GM12865 (cell line): ENCODE measurements around the gene PCBP3.
"Not testable (repeated sequence)": the region's sequence is repeated elsewhere in the genome, so short reads cannot be mapped to it uniquely, and the experiment has no call there.

ENCODE experiments used
- DNase-seq: peaks from one replicate; pipeline ENCODE4 v3.0.0; 2010; ENCODE audit warnings: low read depth
- H3K4me3 ChIP-seq: 2 replicates; pipeline ENCODE4 v1.5.1; 2011; ENCODE audit warnings: mild to moderate bottlenecking, low read depth, low read length, control low read depth
- TF ChIP-seq, protein P1 (sequence below): IDR thresholded peaks from 2 replicates; pipeline ENCODE4 v1.5.1; 2011; ENCODE audit warnings: low read length, control low read depth, low read depth, inconsistent platforms; ENCODE audit not compliant: insufficient read depth; ENCODE audit errors: missing control alignments

Gene PCBP3

DNA sequence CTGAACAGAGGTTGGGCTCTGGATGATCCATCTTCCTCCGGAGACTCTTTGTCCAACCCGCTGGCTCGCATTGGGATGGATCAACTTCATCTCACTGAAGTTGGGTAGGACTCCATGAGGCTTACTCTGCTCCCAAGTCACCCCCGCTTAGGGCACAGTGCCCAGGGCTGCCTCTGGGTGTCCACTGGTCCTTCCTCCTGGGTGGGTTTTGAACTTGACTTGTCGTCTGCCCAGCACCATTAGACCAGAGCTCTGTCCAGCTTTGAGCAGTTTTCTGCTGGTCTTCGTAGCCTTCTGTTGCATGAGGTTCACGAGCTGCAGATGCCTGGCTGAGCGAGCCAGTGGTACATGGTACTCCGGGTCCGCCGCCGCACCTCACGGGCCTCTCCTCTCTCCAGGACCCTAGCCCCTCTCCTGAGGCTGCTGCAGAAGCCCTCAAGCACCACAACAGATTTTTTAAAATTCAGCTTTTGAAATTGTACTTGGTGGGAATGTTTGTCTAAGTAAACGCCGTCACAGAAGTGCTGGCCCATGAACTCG lies 304.3 kb downstream of the PCBP3 start:
- DNase-seq, result no peak
- TF ChIP-seq, protein P1, sequence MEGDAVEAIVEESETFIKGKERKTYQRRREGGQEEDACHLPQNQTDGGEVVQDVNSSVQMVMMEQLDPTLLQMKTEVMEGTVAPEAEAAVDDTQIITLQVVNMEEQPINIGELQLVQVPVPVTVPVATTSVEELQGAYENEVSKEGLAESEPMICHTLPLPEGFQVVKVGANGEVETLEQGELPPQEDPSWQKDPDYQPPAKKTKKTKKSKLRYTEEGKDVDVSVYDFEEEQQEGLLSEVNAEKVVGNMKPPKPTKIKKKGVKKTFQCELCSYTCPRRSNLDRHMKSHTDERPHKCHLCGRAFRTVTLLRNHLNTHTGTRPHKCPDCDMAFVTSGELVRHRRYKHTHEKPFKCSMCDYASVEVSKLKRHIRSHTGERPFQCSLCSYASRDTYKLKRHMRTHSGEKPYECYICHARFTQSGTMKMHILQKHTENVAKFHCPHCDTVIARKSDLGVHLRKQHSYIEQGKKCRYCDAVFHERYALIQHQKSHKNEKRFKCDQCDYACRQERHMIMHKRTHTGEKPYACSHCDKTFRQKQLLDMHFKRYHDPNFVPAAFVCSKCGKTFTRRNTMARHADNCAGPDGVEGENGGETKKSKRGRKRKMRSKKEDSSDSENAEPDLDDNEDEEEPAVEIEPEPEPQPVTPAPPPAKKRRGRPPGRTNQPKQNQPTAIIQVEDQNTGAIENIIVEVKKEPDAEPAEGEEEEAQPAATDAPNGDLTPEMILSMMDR, result no peak
- H3K4me3 ChIP-seq, result no peak overlapping the region

DNA sequence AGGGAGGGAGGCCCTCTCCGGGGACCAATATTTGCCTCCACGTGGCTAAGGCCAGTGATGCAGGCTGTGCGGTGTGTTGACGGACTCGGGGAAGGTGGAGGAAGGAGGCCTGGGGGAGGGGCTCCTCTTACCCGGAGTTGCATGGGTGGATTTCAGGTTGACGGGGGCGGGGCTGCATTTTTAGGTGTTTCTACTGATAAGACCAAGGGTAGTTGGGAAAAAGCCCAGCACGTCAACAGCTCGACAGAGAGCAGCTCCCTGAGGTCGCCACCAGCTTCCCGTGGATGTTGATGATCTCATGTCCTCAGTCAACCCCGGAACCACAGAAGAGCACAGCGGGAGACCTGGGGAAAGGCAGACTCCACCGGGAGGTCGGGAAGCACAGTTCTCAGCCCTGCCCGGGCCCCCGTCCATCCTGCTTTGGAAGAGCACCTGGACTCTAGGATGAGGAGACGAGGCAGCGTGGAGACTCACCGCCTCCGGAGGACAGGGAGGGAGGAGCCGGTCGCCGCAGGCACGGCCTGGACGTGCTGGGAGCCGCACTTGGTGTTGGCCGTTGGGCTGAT lies 305.1 kb downstream of the PCBP3 start:
- DNase-seq, result no peak
- TF ChIP-seq, protein P1, result no peak
- H3K4me3 ChIP-seq, result no peak overlapping the region

DNA sequence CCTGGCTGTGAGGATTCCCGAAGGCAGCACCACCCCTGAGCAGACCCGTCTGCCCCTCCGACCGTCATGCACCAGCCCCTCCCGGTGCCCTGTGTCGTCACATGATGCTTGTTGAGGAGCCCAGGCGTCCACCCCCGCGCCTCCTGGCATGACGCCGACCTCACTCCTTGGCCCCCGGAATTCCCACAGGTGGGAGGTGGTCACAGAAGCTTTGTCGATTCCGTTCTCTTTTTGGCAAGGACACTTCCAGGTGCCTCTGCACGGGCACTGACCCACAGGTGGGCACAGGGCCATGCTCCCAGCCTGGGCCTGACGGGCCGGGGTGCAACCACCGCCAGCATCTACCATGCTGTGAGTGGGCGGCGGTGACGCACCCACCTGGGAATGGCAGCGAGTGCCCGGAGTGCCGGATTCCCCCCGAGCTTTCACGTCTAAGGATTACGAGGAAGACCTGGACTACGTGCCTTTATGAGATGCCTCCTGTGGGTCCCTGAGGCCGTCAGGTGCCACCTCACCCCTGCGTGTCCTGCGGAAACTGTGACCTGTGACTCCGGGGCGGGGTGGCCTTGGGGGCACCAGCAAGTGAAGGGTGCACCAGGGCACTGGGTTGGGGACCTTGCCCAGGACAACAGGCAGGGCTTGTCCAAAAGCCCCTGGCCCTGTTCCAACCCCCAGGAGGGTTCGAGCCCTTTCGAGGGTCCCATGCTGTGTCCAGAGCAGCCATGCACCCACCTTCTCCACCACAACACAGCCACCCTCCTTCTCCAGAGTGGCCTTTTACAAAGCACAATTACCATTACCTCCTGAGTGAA lies 306.6 kb downstream of the PCBP3 start:
- DNase-seq, result no peak
- H3K4me3 ChIP-seq, result no peak overlapping the region
- TF ChIP-seq, protein P1, result no peak

DNA sequence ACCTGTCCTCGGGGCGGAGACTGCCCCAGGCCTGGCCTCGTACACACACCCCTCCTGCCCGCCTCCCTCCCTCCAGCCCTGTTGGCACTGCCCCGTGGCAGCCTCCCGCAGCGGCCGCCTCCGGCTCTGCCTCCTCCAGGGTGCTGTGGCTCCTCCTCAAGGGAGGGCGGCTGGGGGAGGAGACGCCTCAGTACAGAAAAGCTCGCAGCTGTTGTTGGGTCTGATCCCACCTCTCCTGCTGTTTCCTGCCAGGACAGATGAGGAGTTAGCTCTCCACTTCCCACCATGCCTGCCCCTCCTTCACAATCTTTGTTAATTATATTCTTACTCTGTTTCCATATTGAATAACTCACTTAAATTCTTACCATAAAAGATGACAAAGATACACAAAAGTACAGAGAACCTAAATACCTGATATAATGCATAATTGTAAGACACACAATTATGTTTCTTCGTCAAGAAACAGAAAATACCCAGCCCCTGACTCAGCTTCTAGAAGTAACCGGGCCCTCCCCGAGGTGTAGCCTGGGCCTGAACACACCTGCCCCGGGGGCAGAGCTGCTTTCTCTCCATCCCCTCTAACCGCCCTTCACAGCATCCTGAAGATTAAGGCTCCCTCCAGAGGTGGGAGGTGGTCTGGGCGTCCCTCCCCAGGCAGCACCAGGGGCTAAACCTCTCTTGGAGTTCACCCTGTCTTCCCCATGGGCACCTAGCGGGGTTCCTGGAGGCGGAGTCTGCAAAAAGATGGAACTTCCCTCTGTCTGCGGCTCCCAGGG lies 307.4 kb downstream of the PCBP3 start:
- TF ChIP-seq, protein P1, result no peak
- no peak for DNase-seq
- no peak overlapping the region for H3K4me3 ChIP-seq

DNA sequence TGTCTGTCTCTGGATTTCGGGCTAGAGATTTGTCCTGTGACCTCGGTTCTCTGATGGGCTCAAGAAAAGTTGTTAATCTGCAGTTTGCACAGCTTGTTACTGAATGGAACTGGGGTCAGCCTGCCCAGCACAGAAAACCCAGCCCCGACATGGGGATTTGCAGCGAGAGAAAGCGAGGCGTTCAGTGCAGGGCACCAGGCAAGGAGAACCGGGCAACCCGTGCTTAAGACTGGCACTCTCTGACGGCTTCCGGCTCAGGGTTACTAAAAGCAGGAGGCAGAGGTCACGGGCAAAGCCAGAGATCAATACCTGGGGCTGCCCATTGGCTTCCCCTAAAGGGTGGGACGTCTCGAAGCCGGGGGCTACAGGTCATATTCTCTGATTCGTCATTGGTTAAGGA lies 308.2 kb downstream of the PCBP3 start:
- TF ChIP-seq, protein P1, result no peak
- DNase-seq, result no peak
- no peak overlapping the region for H3K4me3 ChIP-seq

DNA sequence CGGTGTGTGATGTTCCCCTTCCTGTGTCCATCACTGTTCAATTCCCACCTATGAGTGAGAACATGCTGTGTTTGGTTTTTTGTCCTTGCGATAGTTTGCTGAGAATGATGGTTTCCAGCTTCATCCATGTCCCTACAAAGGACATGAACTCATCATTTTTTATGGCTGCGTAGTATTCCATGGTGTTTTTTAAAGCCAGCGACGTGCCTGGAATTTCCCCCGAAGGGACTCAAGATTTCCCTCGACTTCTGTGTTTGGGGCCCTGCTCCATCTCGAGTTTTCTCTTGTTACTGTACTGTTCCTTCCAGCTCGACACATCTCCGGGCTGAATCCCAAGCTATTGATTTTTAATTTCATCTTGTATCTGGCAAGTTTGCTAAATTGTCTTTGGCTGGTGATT lies 309.0 kb downstream of the PCBP3 start:
- DNase-seq, H3K4me3 ChIP-seq: not testable (repeated sequence)

DNA sequence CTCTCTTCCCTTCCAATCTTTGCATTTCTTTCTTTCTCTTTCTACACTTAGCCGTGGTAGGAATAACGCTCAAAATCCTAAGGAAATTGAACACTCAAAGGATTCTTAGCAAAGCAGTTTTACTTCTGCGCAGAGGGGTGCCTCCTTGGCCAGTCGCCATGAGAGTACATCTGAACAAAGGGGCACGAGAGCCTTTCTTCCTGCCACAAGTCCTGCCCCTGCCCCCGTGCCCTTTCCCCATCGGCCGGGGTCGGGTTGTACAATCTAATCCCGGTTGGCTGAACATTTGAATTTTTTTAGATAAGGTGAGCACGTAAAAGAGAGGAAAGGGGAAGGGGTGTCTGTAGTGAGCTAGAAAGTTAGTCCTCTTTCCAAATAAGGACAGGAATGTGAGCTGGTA lies 309.4 kb downstream of the PCBP3 start:
- no peak overlapping the region for H3K4me3 ChIP-seq
- TF ChIP-seq, protein P1, result no peak
- no peak for DNase-seq
